Right hindlimb (tissue), 1 donor: ENCODE measurements around the gene GSDME.
A peak's percentile ranks its signal among the peaks of the same experiment; 100 is the strongest.

Experiments used
- DNase-seq: peaks from one replicate; pipeline ENCODE4 v3.0.0-alpha.2; 2018

GSDME gene

DNA sequence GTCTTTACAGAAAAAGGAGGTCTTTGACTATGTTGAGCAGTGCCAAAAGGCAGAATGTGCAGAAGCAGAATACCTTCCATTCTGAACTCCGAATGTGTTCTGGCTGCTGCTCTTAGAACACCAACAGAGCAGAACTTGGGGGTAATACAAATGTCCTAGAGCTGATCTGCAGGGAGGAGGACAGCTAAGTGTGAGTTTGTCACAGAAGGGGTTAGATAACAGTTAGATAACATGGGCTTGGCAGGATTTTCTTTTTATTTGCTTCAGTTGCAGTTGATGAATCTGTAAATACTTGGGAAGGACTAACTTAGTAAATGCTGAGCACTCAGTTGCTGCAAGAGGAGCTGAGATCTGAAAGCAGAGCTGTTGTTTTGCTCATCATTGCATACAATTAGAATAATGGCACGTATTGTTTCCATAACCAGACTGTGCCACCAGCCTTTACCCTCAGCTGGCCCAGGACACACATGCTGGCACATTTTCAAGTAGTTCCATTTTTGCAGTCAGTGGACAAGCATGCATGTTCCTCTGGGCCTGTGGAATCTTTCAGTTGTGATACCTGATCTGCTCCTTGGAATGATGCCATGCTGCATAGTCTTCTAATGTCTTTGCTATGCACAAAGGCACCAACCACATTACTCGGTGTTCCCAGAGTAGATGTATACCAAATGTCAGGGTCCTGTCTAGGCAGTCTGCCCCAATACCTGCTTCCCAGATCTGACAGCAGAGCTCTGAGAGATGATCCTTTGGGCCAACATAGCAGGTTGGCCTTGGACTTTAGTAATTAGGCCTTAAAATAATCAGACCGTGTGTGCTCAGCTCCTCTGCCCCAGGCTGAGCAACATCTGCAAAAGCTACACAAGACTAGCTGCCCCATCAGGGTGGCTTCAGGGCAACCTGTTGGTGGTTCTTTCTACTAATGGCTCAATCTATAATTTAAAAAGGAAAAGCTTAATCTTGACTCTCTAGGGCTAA, 55.7 kb downstream of the GSDME start:
- peak; percentile 79 for DNase-seq

DNA sequence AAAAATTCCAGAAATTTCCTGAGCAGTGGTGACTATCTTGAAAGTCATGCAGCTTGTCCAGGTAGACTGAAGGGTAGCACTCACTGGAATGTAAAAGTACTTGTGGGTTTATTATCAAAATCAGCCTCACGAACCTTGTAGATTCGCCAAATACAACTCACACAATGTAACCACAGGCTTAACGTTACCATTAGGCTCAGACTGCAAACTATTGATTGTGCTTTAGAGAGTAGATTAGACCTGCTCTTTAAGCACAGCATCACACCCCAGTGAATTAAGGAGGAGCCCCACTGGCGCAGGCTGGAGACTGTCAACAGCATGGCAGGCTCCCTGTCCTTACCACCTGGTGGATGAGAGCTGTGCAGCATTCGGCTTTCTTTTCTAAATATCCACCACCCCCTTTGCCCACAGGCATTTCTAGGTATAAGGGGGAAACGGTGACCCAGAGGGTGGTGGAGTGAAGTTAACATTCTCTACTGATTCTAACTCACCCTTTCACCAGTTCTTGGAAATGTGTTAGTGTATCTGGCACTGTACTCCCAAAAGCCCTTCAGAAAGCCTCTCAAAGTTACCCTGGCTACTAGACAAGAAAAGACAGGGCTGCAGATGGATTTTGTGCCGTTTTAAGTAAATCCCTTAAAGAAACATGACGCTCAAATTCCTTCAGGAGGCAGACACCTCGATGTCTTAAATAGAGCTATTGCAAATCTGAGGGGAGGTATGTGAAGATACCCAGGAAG, 56.6 kb downstream of the GSDME start:
- DNase-seq = no peak

- no peak for DNase-seq
Observed at GRCh38 chr7:24698531-24699266, 58.6 kb downstream of the GSDME start.

- DNase-seq = no peak
Observed at GRCh38 chr7:24697416-24697815, 59.8 kb downstream of the GSDME start.

GRCh38 chr7:24692592-24692991, 64.7 kb downstream of the GSDME start:
- no peak for DNase-seq

GRCh38 chr7:24690251-24690650, 67.0 kb downstream of the GSDME start:
- no peak for DNase-seq

GRCh38 chr7:24685708-24686107, 71.6 kb downstream of the GSDME start:
- no peak for DNase-seq

- no peak for DNase-seq
Observed at GRCh38 chr7:24670782-24671181, 86.5 kb downstream of the GSDME start.

DNA sequence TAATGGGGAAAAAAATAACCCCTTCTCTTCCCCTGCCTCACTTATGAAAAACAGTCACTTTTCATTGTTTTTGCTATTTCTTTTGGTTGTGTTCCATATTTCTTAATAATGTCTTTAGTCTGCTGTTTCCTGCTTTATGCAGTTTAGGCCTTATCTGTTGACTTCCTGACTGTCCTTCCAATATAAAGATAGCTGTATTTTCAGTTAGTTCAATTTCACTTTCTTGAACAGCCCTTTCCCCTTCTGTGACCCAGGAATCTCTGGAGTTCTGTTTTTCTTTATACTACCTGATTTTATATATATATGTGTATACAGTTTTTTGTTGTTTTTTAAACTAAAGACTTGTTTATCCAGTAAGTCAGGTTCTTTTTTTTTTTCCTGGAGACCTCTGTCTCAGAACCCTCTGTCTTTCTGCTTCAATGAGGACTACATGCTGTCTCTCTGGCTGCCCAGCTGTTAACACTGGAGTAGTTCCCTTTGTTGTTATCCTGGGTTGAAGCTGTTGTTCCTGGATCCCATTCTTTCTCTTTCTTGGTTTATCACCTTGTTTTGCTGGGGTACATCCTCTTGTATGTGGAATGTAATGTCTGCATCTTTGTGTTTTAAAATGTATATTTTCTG, 87.2 kb downstream of the GSDME start:
- DNase-seq = no peak

DNA sequence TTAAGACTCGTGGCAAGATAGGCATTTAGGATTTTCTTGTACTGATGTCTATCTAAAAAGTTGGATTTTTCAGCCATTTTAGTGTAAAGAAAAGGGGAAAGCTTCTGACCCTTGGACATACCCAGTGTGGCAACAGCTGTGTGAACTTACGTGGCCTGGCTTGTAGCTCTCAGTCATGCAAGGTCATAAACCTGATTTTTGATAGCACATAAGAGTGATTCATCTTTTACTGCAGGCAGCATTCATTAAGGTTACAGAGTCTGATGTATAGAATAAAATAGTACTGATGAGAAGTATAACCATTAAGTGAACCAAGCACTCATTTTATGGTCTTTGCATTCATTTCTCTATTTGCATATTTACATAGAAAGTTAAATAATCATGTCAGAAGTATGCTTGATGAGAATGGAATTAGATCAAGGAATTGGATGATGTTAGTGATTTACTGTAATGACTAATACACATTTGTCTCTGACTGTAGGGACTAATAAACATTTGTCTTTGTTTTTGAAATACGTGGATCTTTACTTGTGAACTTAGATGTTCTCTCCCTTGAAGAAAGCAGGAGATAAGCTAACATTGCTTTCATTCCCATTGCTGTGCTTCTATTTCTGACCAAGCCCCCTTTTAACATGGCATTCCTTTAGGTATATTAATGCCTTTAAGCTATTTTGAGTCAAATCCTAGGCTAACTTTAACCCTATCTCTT, 88.2 kb downstream of the GSDME start:
- no peak for DNase-seq

- peak; percentile 32 for DNase-seq
Observed at GRCh38 chr7:24665564-24666294, 91.5 kb downstream of the GSDME start.

- no peak for DNase-seq
Observed at GRCh38 chr7:24660546-24660945, 96.7 kb downstream of the GSDME start.

GRCh38 chr7:24659505-24659904, 97.8 kb downstream of the GSDME start:
- no peak for DNase-seq

GRCh38 chr7:24657980-24658379, 99.3 kb downstream of the GSDME start:
- no peak for DNase-seq

DNA sequence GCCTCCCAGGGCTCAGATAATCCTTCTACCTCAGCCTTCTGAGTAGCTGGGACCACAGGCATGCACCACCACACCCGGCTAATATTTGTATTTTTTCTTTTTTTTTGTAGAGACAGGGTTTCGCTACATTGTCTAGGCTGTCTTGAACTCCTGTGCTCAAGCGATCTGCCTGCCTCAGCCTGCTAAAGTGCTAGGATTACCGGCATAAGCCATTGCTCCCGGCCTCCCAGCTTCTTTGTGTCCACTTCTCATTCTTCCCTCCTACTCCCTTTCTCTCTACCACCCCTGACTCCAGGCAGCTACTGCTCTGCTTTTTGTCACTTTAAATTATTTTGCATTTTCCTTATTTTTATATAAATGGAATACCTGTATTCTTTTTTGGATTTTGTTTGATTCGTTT, 100.7 kb downstream of the GSDME start:
- DNase-seq = no peak

GRCh38 chr7:24654305-24654704, 103.0 kb downstream of the GSDME start:
- no peak for DNase-seq

GRCh38 chr7:24653316-24654085, 103.8 kb downstream of the GSDME start:
- no peak for DNase-seq

GRCh38 chr7:24652251-24652939, 104.9 kb downstream of the GSDME start:
- no peak for DNase-seq
